ENCODE data around the gene TNFAIP8L3.

DNA sequence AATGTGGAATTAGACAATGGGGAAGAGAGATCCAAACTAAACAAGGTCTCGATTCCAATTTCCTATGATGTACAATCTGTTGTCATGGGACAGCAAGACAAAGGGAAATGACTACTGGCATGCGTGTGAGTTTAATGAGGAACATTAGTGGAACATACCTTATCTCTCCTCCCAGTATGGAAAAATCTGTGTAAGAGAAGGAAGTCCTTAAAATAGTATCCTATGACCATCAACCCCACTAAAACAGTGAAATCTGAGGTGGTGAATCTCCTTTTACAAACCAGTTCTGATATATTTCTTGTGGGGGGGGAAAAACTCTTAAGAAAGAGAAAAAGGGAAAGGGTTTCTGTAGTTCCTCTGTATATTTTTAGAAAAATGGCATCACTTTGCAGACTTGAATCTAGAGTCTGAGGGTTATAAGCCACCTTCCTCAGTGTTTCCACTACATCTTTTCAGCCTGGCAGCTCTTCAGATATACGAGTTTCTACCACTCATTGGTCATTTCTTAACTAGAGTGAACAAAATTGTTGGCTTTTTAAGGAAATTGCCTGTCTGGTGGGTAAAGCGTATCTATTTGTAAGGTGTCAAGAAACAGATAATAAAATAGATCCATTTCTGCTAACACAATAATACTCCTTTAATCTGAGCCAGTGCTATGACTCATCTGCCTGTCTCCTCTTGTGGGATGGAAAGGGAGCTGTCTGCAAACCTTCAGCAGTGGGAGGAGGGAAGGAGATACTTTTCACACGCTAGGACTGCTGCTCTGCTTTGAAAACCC lies 3.0 kb upstream of the TNFAIP8L3 start:
- no peak for TF ChIP-seq CTCF (IDR thresholded peaks at IDR 0.05)
- no peak for TF ChIP-seq ZFX (IDR thresholded peaks at IDR 0.05; ENCODE audit: borderline replicate concordance)
